ENCODE data around the gene ANKRD27. TPM values are rescaled to one million over a fixed set of nuclear protein-coding genes. Genes with fewer than 3 reads are reported as not detected.

Gene ANKRD27
- total RNA-seq, 1 donor from 2014 or later = 24.1 TPM

Other genes with a start within 250 kb of the ANKRD27 start
- 56.4 TPM for gene PDCD5, start 94.0 kb downstream of the ANKRD27 start, total RNA-seq
- 0.20 TPM for gene RGS9BP, start 668 bp upstream of the ANKRD27 start, total RNA-seq
- 7.9 TPM for gene NUDT19, start 16.6 kb upstream of the ANKRD27 start, total RNA-seq
- 1.4 TPM for gene TDRD12, start 44.6 kb upstream of the ANKRD27 start, total RNA-seq
- gene SLC7A9, start 194.6 kb upstream of the ANKRD27 start, total RNA-seq = 0.32 TPM

Measured in mucosa of gallbladder (tissue), 1 donor.